ENCODE results near the gene OFD1. TPM values are rescaled to one million over a fixed set of nuclear protein-coding genes. Genes with fewer than 3 reads are reported as not detected.

OFD1 gene
- total and polyA plus RNA-seq, 8 donors = 13.1 to 91.0 (median 19.8) TPM

- no peak overlapping the region for H3K27ac ChIP-seq
- H3K4me3 ChIP-seq = no peak overlapping the region
- DNase-seq (no peak), ATAC-seq (no peak), FAIRE-seq (no peak)
- H3K4me1 ChIP-seq = no peaks in the 10 kb centered on the region
- intact Hi-C loops (cut with DNase I) = no loop called here
- 31 to 66% methylated on average over 6 of the region's 6 CpGs for WGBS, 2 donors
- H3K27me3 ChIP-seq = peaks cover 0 to 9% (median 0%) of the 10 kb centered on the region in 4 donors
- no peaks in the 10 kb centered on the region for H3K36me3 ChIP-seq
- H3K9me3 ChIP-seq = no peaks in the 10 kb centered on the region
- TF ChIP-seq CTCF (IDR thresholded peaks at IDR 0.05) = no peak
Measured at GRCh38 chrX:13803116-13803515, 68.6 kb downstream of the OFD1 start.

GRCh38 chrX:13805241-13805640, 70.7 kb downstream of the OFD1 start:
- Histone ChIP-seq H3K27ac (no peak overlapping the region), H3K9me3 (no peaks in the 10 kb centered on the region), H3K4me1 (no peaks in the 10 kb centered on the region), H3K4me3 (no peak overlapping the region), H3K36me3 (no peaks in the 10 kb centered on the region), H3K27me3 (peaks cover 0 to 9% (median 0%) of the 10 kb centered on the region in 4 donors)
- no peak for ATAC-seq
- intact Hi-C loops (cut with DNase I) = no loop called here
- 48 to 59% methylated on average over 2 of the region's 2 CpGs for WGBS, 2 donors
- FAIRE-seq = no peak
- no peak for TF ChIP-seq CTCF (IDR thresholded peaks at IDR 0.05)
- no peak for DNase-seq

GRCh38 chrX:13808293-13808692, 73.7 kb downstream of the OFD1 start:
- Histone ChIP-seq H3K4me1 (no peaks in the 10 kb centered on the region), H3K27me3 (peaks cover 0 to 9% (median 0%) of the 10 kb centered on the region in 4 donors), H3K27ac (no peak overlapping the region), H3K36me3 (no peaks in the 10 kb centered on the region), H3K4me3 (no peak overlapping the region), H3K9me3 (no peaks in the 10 kb centered on the region)
- no peak for ATAC-seq
- intact Hi-C loops (cut with DNase I) = no loop called here
- 60 to 72% methylated on average over 4 of the region's 4 CpGs for WGBS, 2 donors
- DNase-seq = no peak
- FAIRE-seq = no peak
- TF ChIP-seq CTCF (IDR thresholded peaks at IDR 0.05) = no peak

- Histone ChIP-seq H3K27me3 (peaks cover 0 to 9% (median 0%) of the 10 kb centered on the region in 4 donors), H3K9me3 (no peaks in the 10 kb centered on the region), H3K4me3 (no peak overlapping the region), H3K4me1 (no peaks in the 10 kb centered on the region), H3K36me3 (no peaks in the 10 kb centered on the region), H3K27ac (no peak overlapping the region)
- no peak for FAIRE-seq
- intact Hi-C loops (cut with DNase I) = no loop called here
- TF ChIP-seq CTCF (IDR thresholded peaks at IDR 0.05) = no peak
- no peak for DNase-seq
- no peak for ATAC-seq
Measured at GRCh38 chrX:13808865-13809264, 74.3 kb downstream of the OFD1 start.

- WGBS, 2 donors = 74 to 82% methylated on average over 7 of the region's 7 CpGs
- FAIRE-seq = no peak
- ATAC-seq = no peak
- intact Hi-C loops (cut with DNase I) = no loop called here
- H3K36me3 ChIP-seq = no peaks in the 10 kb centered on the region
- no peak overlapping the region for H3K27ac ChIP-seq
- TF ChIP-seq CTCF (IDR thresholded peaks at IDR 0.05) = no peak
- no peaks in the 10 kb centered on the region for H3K9me3 ChIP-seq
- H3K4me1 ChIP-seq = no peaks in the 10 kb centered on the region
- no peak overlapping the region for H3K4me3 ChIP-seq
- H3K27me3 ChIP-seq = peaks cover 0 to 15% (median 5%) of the 10 kb centered on the region in 4 donors
- no peak for DNase-seq
Measured at GRCh38 chrX:13815664-13816063, 81.1 kb downstream of the OFD1 start.
